ENCODE measurements around the gene ALDH2. TPM values are rescaled to one million over a fixed set of nuclear protein-coding genes. Genes with fewer than 3 reads are reported as not detected.

Gene ALDH2
- total and polyA plus RNA-seq, 2 of the 8 experiments (the other 6 are each of a cell fraction or from before 2014, with no cell fraction given) = 25.4 to 43.8 TPM

DNA sequence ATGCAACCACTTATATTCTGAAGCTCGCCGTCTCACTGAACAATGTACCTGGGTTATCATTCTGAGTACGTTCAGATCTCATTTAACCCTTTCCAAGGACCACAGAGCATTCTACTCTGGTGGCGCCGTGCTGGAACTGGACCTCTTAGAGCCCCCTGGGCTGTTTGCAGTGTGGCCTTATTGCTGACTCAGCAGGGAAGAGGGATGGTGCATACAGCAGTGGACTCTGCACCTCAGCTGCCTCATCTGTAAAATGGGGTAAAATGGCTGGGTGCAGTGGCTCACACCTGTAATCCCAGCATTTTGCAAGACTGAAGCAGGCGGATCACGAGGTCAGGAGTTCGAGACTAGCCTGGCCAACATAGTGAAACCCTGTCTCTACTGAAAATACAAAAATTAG, 2.9 kb downstream of the ALDH2 start:
- WGBS, 2 experiments (ENCODE audit: extremely low coverage in 1 of 2, insufficient coverage in 1 of 2, insufficient read length in 1 of 2, insufficient replicate concordance in 2 of 2, low coverage in 1 of 2, low lambda C conversion rate in 2 of 2, missing lambda C conversion rate in 1 of 2) = 93% methylated on average over 8 of the region's 8 CpGs; no CpG with 5 or more reads in 1 of the 2 experiments

More for the DNA sequence above, 2.9 kb downstream of the ALDH2 start:
- H3K27ac ChIP-seq (ENCODE audit: low read depth, low read length) = no peak overlapping the region
- no peak overlapping the region for H4K91ac ChIP-seq (replicated peaks; ENCODE audit: insufficient read length, low read length)
- H3K18ac ChIP-seq (ENCODE audit: extremely low read depth, low read length) = no peak overlapping the region
- no peaks in the 10 kb centered on the region for H4K20me1 ChIP-seq (replicated peaks in 1 of 2; ENCODE audit: control insufficient read depth in 1 of 2, insufficient read depth in 2 of 2, low read length in 2 of 2)
- H3K9me3 ChIP-seq (ENCODE audit: insufficient read depth in 2 of 2, low read depth in 1 of 2, low read length in 1 of 2) = peaks cover 0 to 4% of the 10 kb centered on the region in 2 experiments; a peak in 2 of 4 replicates
- H3K4me1 ChIP-seq (replicated peaks in 1 of 4; ENCODE audit: control insufficient read depth in 3 of 4, insufficient read depth in 4 of 4, low read length in 3 of 4) = peaks cover 0 to 8% (median 4%) of the 10 kb centered on the region in 4 experiments; a peak in 6 of 7 replicates
- DNase-seq (ENCODE audit: low read depth in 1 of 2, low spot score in 2 of 2) = no peak
- H3K4me2 ChIP-seq (ENCODE audit: insufficient read depth in 1 of 2, low read depth in 2 of 2, low read length in 2 of 2) = no peak overlapping the region
- H3K4ac ChIP-seq (replicated peaks; ENCODE audit: insufficient read length, low read depth, low read length) = no peak overlapping the region
- peaks cover 0 to 17% of the 10 kb centered on the region in 2 experiments; a peak in 1 of 4 replicates for H3K79me2 ChIP-seq (ENCODE audit: control insufficient read depth in 1 of 2, insufficient read depth in 2 of 2, low read length in 2 of 2)
- H3K23ac ChIP-seq (ENCODE audit: insufficient read length) = no peak overlapping the region
- H3K36me3 ChIP-seq (ENCODE audit: control insufficient read depth in 2 of 4, insufficient read depth in 4 of 4, low read length in 3 of 4) = no peaks in the 10 kb centered on the region
- no peak overlapping the region for H2BK20ac ChIP-seq (ENCODE audit: low read length)
- H3K23me2 ChIP-seq (ENCODE audit: low read depth, low read length) = peaks cover 9% of the 10 kb centered on the region
- H3K9ac ChIP-seq (replicated peaks in 1 of 4; ENCODE audit: extremely low read depth in 1 of 4, low read depth in 3 of 4, low read length in 3 of 4) = no peak overlapping the region
- H3K56ac ChIP-seq (replicated peaks; ENCODE audit: insufficient read length, low read depth, low read length) = no peak overlapping the region
- no peak overlapping the region for H3K4me3 ChIP-seq (ENCODE audit: extremely low read depth in 1 of 4, insufficient read depth in 2 of 4, low read depth in 3 of 4, low read length in 4 of 4)
- POLR2A ChIA-PET (ENCODE audit: partially characterized antibody) = interaction anchor here (0.7 to 4.1 kb wide), 4 partner anchors 9 to 77 kb away, joined by 3 to 18 read pairs (median 4); no protein-coding TSS in a partner anchor
- no peak overlapping the region for H2AFZ ChIP-seq (ENCODE audit: low read length)
- no peak overlapping the region for H2BK15ac ChIP-seq (ENCODE audit: low read length)
- no peak overlapping the region for H2BK120ac ChIP-seq (replicated peaks; ENCODE audit: low read depth, low read length)
- CTCF ChIA-PET (ENCODE audit: partially characterized antibody) = interaction anchor here (1.0 to 2.9 kb wide), 4 partner anchors 8 to 24 kb away, joined by 4 to 12 read pairs (median 4); no protein-coding TSS in a partner anchor
- 0 out of 2 replicates have a peak, but pooled peaks cover 2% of the 10 kb centered on the region for H3K79me1 ChIP-seq (ENCODE audit: low read depth, low read length)
- H2AK5ac ChIP-seq (ENCODE audit: low read depth, low read length) = no peak overlapping the region
- no peak overlapping the region for H2BK12ac ChIP-seq (ENCODE audit: low read depth, low read length)
- H4K5ac ChIP-seq (ENCODE audit: insufficient read length, low read depth, low read length) = no peak overlapping the region
- peaks cover 0 to 5% (median 0%) of the 10 kb centered on the region in 4 experiments; a peak in 3 of 7 replicates for H3K27me3 ChIP-seq (replicated peaks in 1 of 4; ENCODE audit: control insufficient read depth in 3 of 4, extremely low read depth in 1 of 4, insufficient read depth in 3 of 4, low read length in 3 of 4)
- H2BK5ac ChIP-seq (ENCODE audit: low read depth, low read length) = no peak overlapping the region
- TF ChIP-seq KDM4A (IDR thresholded peaks at IDR 0.05; ENCODE audit: low read depth, low read length, severe bottlenecking) = no peak
- peak; percentile 76 for TF ChIP-seq MAFK (IDR thresholded peaks at IDR 0.05; ENCODE audit: low read depth, low read length)
- FAIRE-seq = no peak
- H4K8ac ChIP-seq (ENCODE audit: extremely low read depth, insufficient read depth, low read length) = no peak overlapping the region
- H3K14ac ChIP-seq (ENCODE audit: insufficient read length) = no peak overlapping the region
